WTC11 (cell line): ENCODE measurements around the gene SH2D1B. TPM values are rescaled to one million over a fixed set of nuclear protein-coding genes. Genes with fewer than 3 reads are reported as not detected.
A peak's percentile ranks its signal among the peaks of the same experiment; 100 is the strongest.

ENCODE experiments used
- ATAC-seq: fragments of 200-7000 bp; cut with Tn5 transposase; 2 replicates; pipeline ENCODE4 v1.10.0; 2021; ENCODE audit warnings: mild to moderate bottlenecking, moderate library complexity
- CTCF ChIA-PET: fragments of 300-600 bp; sonication (Branson Sonifier 250); formaldehyde crosslinking; loops from one replicate; lab custom pipeline; 2021; ENCODE audit warnings: antibody characterized with exemption; lab: Charles Lee
- POLR2A ChIA-PET: fragments of 350-600 bp; sonication (Branson Sonifier 250); formaldehyde crosslinking; loops from one replicate; lab custom pipeline; 2021; ENCODE audit warnings: antibody characterized with exemption; lab: Charles Lee
- DNase-seq: peaks from one replicate; pipeline ENCODE4 v3.0.0; 2021; ENCODE audit warnings: low spot score
- H3K27ac Mint-ChIP-seq: 2 replicates; pipeline ENCODE4 v1.8.0; 2021; ENCODE audit warnings: mixed read lengths
- H3K27me3 Mint-ChIP-seq: 2 replicates; pipeline ENCODE4 v1.8.0; 2021; ENCODE audit warnings: low read depth, mild to moderate bottlenecking, moderate library complexity, mixed read lengths
- H3K36me3 Mint-ChIP-seq: 2 replicates; pipeline ENCODE4 v1.8.0; 2021; ENCODE audit warnings: mixed read lengths
- H3K4me1 Mint-ChIP-seq: 2 replicates; pipeline ENCODE4 v1.8.0; 2022; ENCODE audit warnings: mixed read lengths
- H3K4me3 Mint-ChIP-seq: 2 replicates; pipeline ENCODE4 v1.8.0; 2021; ENCODE audit warnings: mild to moderate bottlenecking, moderate library complexity, mixed read lengths
- H3K9me3 Mint-ChIP-seq: 2 replicates; pipeline ENCODE4 v1.8.0; 2021; ENCODE audit warnings: mixed read lengths
- CTCF ChIP-seq: fragments of 200-600 bp; IDR thresholded peaks from 2 replicates; pipeline ENCODE4 v1.8.0; 2022; ENCODE audit warnings: antibody characterized with exemption
- ESRRA ChIP-seq: sonication (generic); formaldehyde crosslinking; IDR thresholded peaks from 2 replicates; pipeline ENCODE4 v1.8.1; 2022; ENCODE audit warnings: mild to moderate bottlenecking, missing genetic modification reagents, borderline replicate concordance
- ETV6 ChIP-seq: sonication (generic); formaldehyde crosslinking; IDR thresholded peaks from 2 replicates; pipeline ENCODE4 v1.8.1; 2022; ENCODE audit warnings: mild to moderate bottlenecking, missing genetic modification reagents
- FOXJ3 ChIP-seq: sonication (generic); formaldehyde crosslinking; IDR thresholded peaks from 2 replicates; pipeline ENCODE4 v1.9.0; 2021; ENCODE audit warnings: missing genetic modification reagents, mild to moderate bottlenecking, borderline replicate concordance
- FOXK1 ChIP-seq: sonication (generic); formaldehyde crosslinking; IDR thresholded peaks from 2 replicates; pipeline ENCODE4 v1.8.0; 2022; ENCODE audit warnings: mild to moderate bottlenecking, moderate library complexity, missing genetic modification reagents
- JUN ChIP-seq: sonication (generic); formaldehyde crosslinking; IDR thresholded peaks from 2 replicates; pipeline ENCODE4 v1.8.0; 2023; ENCODE audit warnings: mild to moderate bottlenecking, missing genetic modification reagents
- MAX ChIP-seq: sonication (generic); formaldehyde crosslinking; IDR thresholded peaks from 2 replicates; pipeline ENCODE4 v1.8.0; 2022; ENCODE audit warnings: mild to moderate bottlenecking, missing genetic modification reagents
- NFATC4 ChIP-seq: fragments of 250-450 bp; sonication (Bioruptor Pico); IDR thresholded peaks from 2 replicates; pipeline ENCODE4 v1.9.0; 2021; ENCODE audit warnings: mild to moderate bottlenecking
- NR2C2 ChIP-seq: sonication (generic); formaldehyde crosslinking; IDR thresholded peaks from 2 replicates; pipeline ENCODE4 v1.8.0; 2022; ENCODE audit warnings: mild to moderate bottlenecking, missing genetic modification reagents
- ZBTB21 ChIP-seq: sonication (generic); formaldehyde crosslinking; IDR thresholded peaks from 2 replicates; pipeline ENCODE4 v1.8.1; 2023; ENCODE audit warnings: mild to moderate bottlenecking, missing genetic modification reagents, borderline replicate concordance
- ZMAT4 ChIP-seq: fragments of 250-450 bp; sonication (Bioruptor Pico); IDR thresholded peaks from 2 replicates; pipeline ENCODE4 v1.9.0; 2021; ENCODE audit warnings: mild to moderate bottlenecking
- ZNF138 ChIP-seq: sonication (generic); formaldehyde crosslinking; conservative IDR thresholded peaks from 2 replicates; pipeline ENCODE4 v1.8.1; 2022; ENCODE audit warnings: mild to moderate bottlenecking, moderate library complexity, missing genetic modification reagents
- ZNF671 ChIP-seq: fragments of 250-450 bp; sonication (Bioruptor Pico); IDR thresholded peaks from 2 replicates; pipeline ENCODE4 v1.8.0; 2021; ENCODE audit warnings: mild to moderate bottlenecking
- total RNA-seq: library from RNA; stranded (reverse); gene quantifications from 3 replicates; pipeline ENCODE4 v1.2.3, GENCODE V29; 2021
- TF ChIP-seq, protein P1 (sequence below): sonication (generic); formaldehyde crosslinking; IDR thresholded peaks from 2 replicates; pipeline ENCODE4 v1.8.0; 2022; ENCODE audit warnings: mild to moderate bottlenecking, missing genetic modification reagents
- TF ChIP-seq, protein P2 (sequence below): sonication (generic); formaldehyde crosslinking; IDR thresholded peaks from 2 replicates; pipeline ENCODE4 v1.8.1; 2022; ENCODE audit warnings: missing genetic modification reagents, borderline replicate concordance
- TF ChIP-seq, protein P3 (sequence below): sonication (generic); formaldehyde crosslinking; IDR thresholded peaks from 2 replicates; pipeline ENCODE4 v1.8.1; 2023; ENCODE audit warnings: mild to moderate bottlenecking, missing genetic modification reagents

SH2D1B gene
- total RNA-seq, 1 experiment from 2014 or later: not detected

- TF ChIP-seq NFATC4 (CRISPR knock-in tag): no peak
These were observed 15.6 kb downstream of the SH2D1B start (continued) for GRCh38 chr1:162396201-162396906.

DNA sequence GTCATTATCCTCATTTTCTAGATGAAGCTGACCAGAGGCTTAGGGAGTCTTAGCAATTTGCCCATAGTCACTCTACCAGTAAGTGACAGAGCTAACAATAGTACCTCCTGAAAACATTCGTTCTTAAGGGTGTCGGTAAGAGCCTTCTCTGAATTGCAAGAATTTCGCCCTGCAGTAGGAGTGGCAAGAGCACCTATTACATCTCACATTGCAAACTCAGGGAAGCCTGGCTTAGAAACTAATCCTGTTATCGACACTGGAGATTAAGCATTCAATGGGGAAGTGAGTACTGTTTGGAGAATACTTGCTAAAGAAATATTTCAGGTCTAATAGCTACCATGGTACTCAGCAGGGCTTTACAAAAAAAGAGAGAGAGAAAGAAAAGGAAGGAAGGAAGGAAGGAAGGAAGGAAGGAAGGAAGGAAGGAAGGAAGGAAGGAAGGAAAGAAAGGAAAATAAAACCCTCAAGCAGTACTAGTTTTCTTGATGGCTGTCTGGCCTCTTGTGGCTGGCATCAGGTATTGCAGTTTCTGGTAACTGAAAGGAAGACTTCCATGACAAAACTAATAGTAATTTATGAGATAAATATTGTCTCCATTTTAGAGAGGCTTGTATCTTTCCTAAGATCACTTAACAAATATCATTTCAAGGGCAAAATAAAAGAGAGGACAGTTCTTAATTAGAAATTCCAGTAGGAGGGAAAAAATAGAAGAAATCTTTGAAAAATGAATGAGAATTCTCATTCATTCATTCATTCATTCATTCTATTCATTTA is 20.0 kb downstream of the SH2D1B start:
- 0 out of 2 replicates have a peak, but pooled peaks cover 8% of the 10 kb centered on the region for H3K9me3 Mint-ChIP-seq
- CTCF ChIA-PET: interaction anchor here (0.6 to 3.8 kb wide), 8 partner anchors 10 to 355 kb away, joined by 3 to 50 read pairs (median 4); no protein-coding TSS in a partner anchor
- ATAC-seq (peak; percentile 38), DNase-seq (no peak)
- H3K27me3 Mint-ChIP-seq: no peaks in the 10 kb centered on the region
- no peak overlapping the region for H3K4me3 Mint-ChIP-seq
- H3K27ac Mint-ChIP-seq: 0 out of 2 replicates have a peak overlapping the region, but pooled peaks have one; percentile 57
- POLR2A ChIA-PET: no interaction called here
- H3K4me1 Mint-ChIP-seq: peaks cover 23% of the 10 kb centered on the region
- TF ChIP-seq ETV6 (CRISPR knock-in tag) (0 out of 2 replicates have a peak, but pooled peaks have one; percentile 54), CTCF (peak; percentile 75), ESRRA (no peak), JUN (CRISPR knock-in tag) (no peak), MAX (CRISPR knock-in tag) (no peak), ZNF138 (CRISPR knock-in tag) (no peak)
- TF ChIP-seq, protein P1, sequence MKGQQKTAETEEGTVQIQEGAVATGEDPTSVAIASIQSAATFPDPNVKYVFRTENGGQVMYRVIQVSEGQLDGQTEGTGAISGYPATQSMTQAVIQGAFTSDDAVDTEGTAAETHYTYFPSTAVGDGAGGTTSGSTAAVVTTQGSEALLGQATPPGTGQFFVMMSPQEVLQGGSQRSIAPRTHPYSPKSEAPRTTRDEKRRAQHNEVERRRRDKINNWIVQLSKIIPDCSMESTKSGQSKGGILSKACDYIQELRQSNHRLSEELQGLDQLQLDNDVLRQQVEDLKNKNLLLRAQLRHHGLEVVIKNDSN (CRISPR knock-in tag): no peak
- no peaks in the 10 kb centered on the region for H3K36me3 Mint-ChIP-seq

DNA sequence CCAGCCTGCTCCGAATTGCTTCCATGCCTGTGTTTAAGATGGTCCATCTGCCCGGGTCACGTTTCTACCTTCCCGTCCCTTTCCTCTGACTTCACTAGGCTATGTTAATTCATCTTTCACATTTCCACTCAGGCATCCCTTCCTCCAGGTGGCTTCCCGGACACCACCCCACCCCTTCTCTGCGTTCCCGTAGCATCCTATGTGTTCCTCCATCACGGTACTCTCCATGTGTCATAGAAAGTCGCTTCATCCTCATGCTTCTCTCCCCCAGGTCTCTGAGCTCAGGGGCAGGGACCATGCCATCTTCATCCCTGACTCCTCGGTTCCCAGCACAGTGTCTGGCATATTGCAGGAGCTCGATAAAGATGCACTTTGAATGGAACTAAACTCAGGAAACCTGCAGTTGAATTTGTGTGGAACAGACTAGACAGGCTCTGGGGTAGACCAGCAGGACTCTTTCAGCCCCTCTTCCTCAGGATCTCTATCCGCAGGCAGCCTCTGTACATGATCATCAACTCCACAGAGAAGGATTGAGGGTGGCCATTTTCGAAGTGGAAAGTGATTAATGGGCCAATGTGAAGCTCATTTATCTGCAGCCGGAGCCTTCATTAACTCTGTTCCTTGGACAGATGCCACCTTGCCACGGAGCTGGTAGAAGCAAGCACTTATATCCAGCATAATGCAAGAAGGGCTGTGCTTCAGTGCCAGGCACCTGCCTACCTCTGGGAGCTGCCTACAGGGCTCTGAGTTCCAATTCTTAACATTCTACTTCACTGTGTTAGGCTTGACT is 21.3 kb downstream of the SH2D1B start:
- H3K4me3 Mint-ChIP-seq: no peak overlapping the region
- no peak for ATAC-seq
- no peaks in the 10 kb centered on the region for H3K27me3 Mint-ChIP-seq
- POLR2A ChIA-PET: no interaction called here
- TF ChIP-seq ZNF671 (CRISPR knock-in tag) (no peak), FOXK1 (no peak), FOXJ3 (no peak), JUN (CRISPR knock-in tag) (no peak), NFATC4 (CRISPR knock-in tag) (no peak), NR2C2 (CRISPR knock-in tag) (no peak), ZMAT4 (CRISPR knock-in tag) (no peak), ZBTB21 (CRISPR knock-in tag) (no peak)
- TF ChIP-seq, protein P2, sequence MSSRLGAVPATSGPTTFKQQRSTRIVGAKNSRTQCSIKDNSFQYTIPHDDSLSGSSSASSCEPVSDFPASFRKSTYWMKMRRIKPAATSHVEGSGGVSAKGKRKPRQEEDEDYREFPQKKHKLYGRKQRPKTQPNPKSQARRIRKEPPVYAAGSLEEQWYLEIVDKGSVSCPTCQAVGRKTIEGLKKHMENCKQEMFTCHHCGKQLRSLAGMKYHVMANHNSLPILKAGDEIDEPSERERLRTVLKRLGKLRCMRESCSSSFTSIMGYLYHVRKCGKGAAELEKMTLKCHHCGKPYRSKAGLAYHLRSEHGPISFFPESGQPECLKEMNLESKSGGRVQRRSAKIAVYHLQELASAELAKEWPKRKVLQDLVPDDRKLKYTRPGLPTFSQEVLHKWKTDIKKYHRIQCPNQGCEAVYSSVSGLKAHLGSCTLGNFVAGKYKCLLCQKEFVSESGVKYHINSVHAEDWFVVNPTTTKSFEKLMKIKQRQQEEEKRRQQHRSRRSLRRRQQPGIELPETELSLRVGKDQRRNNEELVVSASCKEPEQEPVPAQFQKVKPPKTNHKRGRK (CRISPR knock-in tag): no peak
- TF ChIP-seq, protein P3, sequence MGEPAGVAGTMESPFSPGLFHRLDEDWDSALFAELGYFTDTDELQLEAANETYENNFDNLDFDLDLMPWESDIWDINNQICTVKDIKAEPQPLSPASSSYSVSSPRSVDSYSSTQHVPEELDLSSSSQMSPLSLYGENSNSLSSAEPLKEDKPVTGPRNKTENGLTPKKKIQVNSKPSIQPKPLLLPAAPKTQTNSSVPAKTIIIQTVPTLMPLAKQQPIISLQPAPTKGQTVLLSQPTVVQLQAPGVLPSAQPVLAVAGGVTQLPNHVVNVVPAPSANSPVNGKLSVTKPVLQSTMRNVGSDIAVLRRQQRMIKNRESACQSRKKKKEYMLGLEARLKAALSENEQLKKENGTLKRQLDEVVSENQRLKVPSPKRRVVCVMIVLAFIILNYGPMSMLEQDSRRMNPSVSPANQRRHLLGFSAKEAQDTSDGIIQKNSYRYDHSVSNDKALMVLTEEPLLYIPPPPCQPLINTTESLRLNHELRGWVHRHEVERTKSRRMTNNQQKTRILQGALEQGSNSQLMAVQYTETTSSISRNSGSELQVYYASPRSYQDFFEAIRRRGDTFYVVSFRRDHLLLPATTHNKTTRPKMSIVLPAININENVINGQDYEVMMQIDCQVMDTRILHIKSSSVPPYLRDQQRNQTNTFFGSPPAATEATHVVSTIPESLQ (CRISPR knock-in tag): no peak
- TF ChIP-seq, protein P1 (CRISPR knock-in tag): no peak
- H3K4me1 Mint-ChIP-seq: peaks cover 23% of the 10 kb centered on the region
- DNase-seq: no peak
- no peaks in the 10 kb centered on the region for H3K9me3 Mint-ChIP-seq
- H3K27ac Mint-ChIP-seq: no peak overlapping the region
- no peaks in the 10 kb centered on the region for H3K36me3 Mint-ChIP-seq
- CTCF ChIA-PET: interaction anchor here (0.5 to 3.8 kb wide), 6 partner anchors 30 to 367 kb away, joined by 4 to 50 read pairs (median 6); partner anchors contain the start of gene OLFML2B
